ENCODE measurements around the gene NCAPD2.
A peak's percentile ranks its signal among the peaks of the same experiment; 100 is the strongest.

The NCAPD2 gene

GRCh38 chr12:6532927-6533652 is 39.2 kb downstream of the NCAPD2 start:
- Histone ChIP-seq H3K4me3 (ENCODE audit: low read depth, low read length) (peak overlapping the region; percentile 73), H3K4me1 (ENCODE audit: control insufficient read depth, insufficient read depth, low read length) (peaks cover 12% of the 10 kb centered on the region), H3K9me3 (ENCODE audit: control insufficient read depth, insufficient read depth, low read depth, low read length) (no peaks in the 10 kb centered on the region), H3K36me3 (ENCODE audit: control insufficient read depth in 2 of 2, insufficient read depth in 1 of 2, low read length in 2 of 2) (peaks cover 30 to 79% of the 10 kb centered on the region in 2 experiments), H3K27ac (ENCODE audit: extremely low read depth, low read depth, low read length) (peak overlapping the region; percentile 93)
- ChIA-PET CTCF (interaction anchor here (1.6 kb wide), 1 partner anchor 207 kb away, joined by 6 read pairs; no protein-coding TSS in a partner anchor), POLR2A (interaction anchor here (0.9 to 4.7 kb wide), 8 partner anchors 10 to 318 kb away, joined by 3 to 24 read pairs (median 5); partner anchors contain the start of genes CDCA3, USP5 and VAMP1)
- TF ChIP-seq KLF16 (tag by site-specific recombination; IDR thresholded peaks at IDR 0.05), result peak; percentile 15; the same call in 1 of the 2 replicates
- peak; percentile 86; the same call in 1 of the 2 replicates for TF ChIP-seq ZNF366 (tag by site-specific recombination; conservative IDR thresholded peaks at IDR 0.05)
- TF ChIP-seq, protein P1, sequence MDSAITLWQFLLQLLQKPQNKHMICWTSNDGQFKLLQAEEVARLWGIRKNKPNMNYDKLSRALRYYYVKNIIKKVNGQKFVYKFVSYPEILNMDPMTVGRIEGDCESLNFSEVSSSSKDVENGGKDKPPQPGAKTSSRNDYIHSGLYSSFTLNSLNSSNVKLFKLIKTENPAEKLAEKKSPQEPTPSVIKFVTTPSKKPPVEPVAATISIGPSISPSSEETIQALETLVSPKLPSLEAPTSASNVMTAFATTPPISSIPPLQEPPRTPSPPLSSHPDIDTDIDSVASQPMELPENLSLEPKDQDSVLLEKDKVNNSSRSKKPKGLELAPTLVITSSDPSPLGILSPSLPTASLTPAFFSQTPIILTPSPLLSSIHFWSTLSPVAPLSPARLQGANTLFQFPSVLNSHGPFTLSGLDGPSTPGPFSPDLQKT (IDR thresholded peaks at IDR 0.05; ENCODE audit: borderline replicate concordance, low read depth, low read length), result no peak; the same call in 1 of the 2 replicates
- no peak for TF ChIP-seq ZNF140 (tag by site-specific recombination; IDR thresholded peaks at IDR 0.05)
- peak; percentile 26; the same call in 1 of the 2 replicates for TF ChIP-seq ZNF335 (tag by site-specific recombination; conservative IDR thresholded peaks at IDR 0.05)
- 0 out of 2 replicates have a peak, but pooled peaks have one; percentile 4 for TF ChIP-seq ZBTB21 (tag by site-specific recombination; IDR thresholded peaks at IDR 0.05)
- 0 out of 2 replicates have a peak, but pooled peaks have one; percentile 17 for TF ChIP-seq ZNF324 (tag by site-specific recombination; IDR thresholded peaks at IDR 0.05)
- TF ChIP-seq, protein P2, sequence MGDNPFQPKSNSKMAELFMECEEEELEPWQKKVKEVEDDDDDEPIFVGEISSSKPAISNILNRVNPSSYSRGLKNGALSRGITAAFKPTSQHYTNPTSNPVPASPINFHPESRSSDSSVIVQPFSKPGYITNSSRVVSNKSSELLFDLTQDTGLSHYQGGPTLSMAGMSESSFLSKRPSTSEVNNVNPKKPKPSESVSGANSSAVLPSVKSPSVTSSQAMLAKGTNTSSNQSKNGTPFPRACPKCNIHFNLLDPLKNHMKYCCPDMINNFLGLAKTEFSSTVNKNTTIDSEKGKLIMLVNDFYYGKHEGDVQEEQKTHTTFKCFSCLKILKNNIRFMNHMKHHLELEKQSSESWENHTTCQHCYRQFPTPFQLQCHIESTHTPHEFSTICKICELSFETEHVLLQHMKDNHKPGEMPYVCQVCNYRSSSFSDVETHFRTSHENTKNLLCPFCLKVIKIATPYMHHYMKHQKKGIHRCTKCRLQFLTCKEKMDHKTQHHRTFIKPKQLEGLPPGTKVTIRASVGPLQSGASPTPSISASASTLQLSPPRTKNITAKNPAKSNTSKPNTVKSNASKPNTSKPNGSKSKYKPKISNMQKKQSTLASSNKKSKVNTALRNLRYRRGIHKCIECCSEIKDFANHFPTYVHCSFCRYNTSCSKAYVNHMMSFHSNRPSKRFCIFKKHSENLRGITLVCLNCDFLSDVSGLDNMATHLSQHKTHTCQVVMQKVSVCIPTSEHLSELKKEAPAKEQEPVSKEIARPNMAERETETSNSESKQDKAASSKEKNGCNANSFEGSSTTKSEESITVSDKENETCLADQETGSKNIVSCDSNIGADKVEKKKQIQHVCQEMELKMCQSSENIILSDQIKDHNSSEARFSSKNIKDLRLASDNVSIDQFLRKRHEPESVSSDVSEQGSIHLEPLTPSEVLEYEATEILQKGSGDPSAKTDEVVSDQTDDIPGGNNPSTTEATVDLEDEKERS (tag by site-specific recombination; IDR thresholded peaks at IDR 0.05), result no peak
- TF ChIP-seq KLF1 (tag by site-specific recombination; IDR thresholded peaks at IDR 0.05), result peak; percentile 50; the same call in 1 of the 2 replicates
- 0 out of 2 replicates have a peak, but pooled peaks have one; percentile 15 for TF ChIP-seq ZBTB6 (tag by site-specific recombination; IDR thresholded peaks at IDR 0.05)
- TF ChIP-seq, protein P3, sequence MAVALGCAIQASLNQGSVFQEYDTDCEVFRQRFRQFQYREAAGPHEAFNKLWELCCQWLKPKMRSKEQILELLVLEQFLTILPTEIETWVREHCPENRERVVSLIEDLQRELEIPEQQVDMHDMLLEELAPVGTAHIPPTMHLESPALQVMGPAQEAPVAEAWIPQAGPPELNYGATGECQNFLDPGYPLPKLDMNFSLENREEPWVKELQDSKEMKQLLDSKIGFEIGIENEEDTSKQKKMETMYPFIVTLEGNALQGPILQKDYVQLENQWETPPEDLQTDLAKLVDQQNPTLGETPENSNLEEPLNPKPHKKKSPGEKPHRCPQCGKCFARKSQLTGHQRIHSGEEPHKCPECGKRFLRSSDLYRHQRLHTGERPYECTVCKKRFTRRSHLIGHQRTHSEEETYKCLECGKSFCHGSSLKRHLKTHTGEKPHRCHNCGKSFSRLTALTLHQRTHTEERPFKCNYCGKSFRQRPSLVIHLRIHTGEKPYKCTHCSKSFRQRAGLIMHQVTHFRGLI (tag by site-specific recombination; IDR thresholded peaks at IDR 0.05), result peak; percentile 92
- peak; percentile 95 for TF ChIP-seq ZNF600 (tag by site-specific recombination; IDR thresholded peaks at IDR 0.05)
- TF ChIP-seq ZBTB48 (tag by site-specific recombination; IDR thresholded peaks at IDR 0.05), result peak; percentile 96
- TF ChIP-seq MYNN (tag by site-specific recombination; IDR thresholded peaks at IDR 0.05; ENCODE audit: borderline replicate concordance), result 0 out of 2 replicates have a peak, but pooled peaks have one; percentile 32
- peak; percentile 57 for TF ChIP-seq WT1 (tag by site-specific recombination; IDR thresholded peaks at IDR 0.05)
- TF ChIP-seq ZFP41 (tag by site-specific recombination; IDR thresholded peaks at IDR 0.05; ENCODE audit: borderline replicate concordance), result peak; percentile 34; the same call in 1 of the 2 replicates
- TF ChIP-seq, protein P4, sequence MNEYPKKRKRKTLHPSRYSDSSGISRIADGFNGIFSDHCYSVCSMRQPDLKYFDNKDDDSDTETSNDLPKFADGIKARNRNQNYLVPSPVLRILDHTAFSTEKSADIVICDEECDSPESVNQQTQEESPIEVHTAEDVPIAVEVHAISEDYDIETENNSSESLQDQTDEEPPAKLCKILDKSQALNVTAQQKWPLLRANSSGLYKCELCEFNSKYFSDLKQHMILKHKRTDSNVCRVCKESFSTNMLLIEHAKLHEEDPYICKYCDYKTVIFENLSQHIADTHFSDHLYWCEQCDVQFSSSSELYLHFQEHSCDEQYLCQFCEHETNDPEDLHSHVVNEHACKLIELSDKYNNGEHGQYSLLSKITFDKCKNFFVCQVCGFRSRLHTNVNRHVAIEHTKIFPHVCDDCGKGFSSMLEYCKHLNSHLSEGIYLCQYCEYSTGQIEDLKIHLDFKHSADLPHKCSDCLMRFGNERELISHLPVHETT (tag by site-specific recombination; IDR thresholded peaks at IDR 0.05), result no peak
- peak; percentile 70; the same call in 1 of the 2 replicates for TF ChIP-seq KLF10 (tag by site-specific recombination; IDR thresholded peaks at IDR 0.05)
- TF ChIP-seq EGR2 (tag by site-specific recombination; IDR thresholded peaks at IDR 0.05; ENCODE audit: low read depth), result peak; percentile 85
- TF ChIP-seq ZNF660 (tag by site-specific recombination; IDR thresholded peaks at IDR 0.05), result 0 out of 2 replicates have a peak, but pooled peaks have one; percentile 7
- TF ChIP-seq ZNF692 (tag by site-specific recombination; IDR thresholded peaks at IDR 0.05), result no peak
- TF ChIP-seq SP2 (tag by site-specific recombination; IDR thresholded peaks at IDR 0.05), result peak; percentile 91
- TF ChIP-seq BCL6B (tag by site-specific recombination; IDR thresholded peaks at IDR 0.05), result no peak
- TF ChIP-seq ZNF10 (tag by site-specific recombination; IDR thresholded peaks at IDR 0.05), result peak; percentile 8; the same call in 1 of the 2 replicates
- TF ChIP-seq SCRT2 (tag by site-specific recombination; IDR thresholded peaks at IDR 0.05), result peak; percentile 92; the same call in 1 of the 2 replicates
